K562 (cell line): ENCODE measurements around the gene MITF. TPM values are rescaled to one million over a fixed set of nuclear protein-coding genes. Genes with fewer than 3 reads are reported as not detected.
A peak's percentile ranks its signal among the peaks of the same experiment; 100 is the strongest.

Source experiments
- ARID3A ChIP-seq: IDR thresholded peaks from 2 replicates; pipeline ENCODE4 v1.6.1; 2012; ENCODE audit warnings: low read depth, low read length, improper control_type of control experiment, borderline replicate concordance
- ATF1 ChIP-seq, 2 experiments: fragments of 450-650 bp in 1 of 2; IDR thresholded peaks; 2 replicates each; pipeline ENCODE4 v1.6.1; 2016; ENCODE audit warnings: missing compliant biosample characterization in 1 of 2, missing genetic modification characterization in 1 of 2
- EGR1 ChIP-seq: fragments of 450-650 bp; conservative IDR thresholded peaks from 2 replicates; pipeline ENCODE4 v1.6.1; 2017; ENCODE audit warnings: mild to moderate bottlenecking
- GATAD2A ChIP-seq: fragments of 450-650 bp; IDR thresholded peaks from 2 replicates; pipeline ENCODE4 v1.6.1; 2017
- HINFP ChIP-seq: fragments of 450-650 bp; conservative IDR thresholded peaks from 2 replicates; pipeline ENCODE4 v1.6.1; 2016; ENCODE audit warnings: missing genetic modification characterization, low read depth, mild to moderate bottlenecking, control low read depth, missing compliant biosample characterization
- HNRNPH1 ChIP-seq: fragments of 200-400 bp; formaldehyde crosslinking; optimal IDR thresholded peaks from 2 replicates; pipeline ENCODE3; 2017; ENCODE audit warnings: low read depth, mild to moderate bottlenecking, low read length, moderate library complexity
- L3MBTL2 ChIP-seq: fragments of 450-650 bp; IDR thresholded peaks from 2 replicates; pipeline ENCODE4 v1.6.1; 2016; ENCODE audit warnings: mild to moderate bottlenecking, moderate library complexity
- MBD2 ChIP-seq: sonication (generic); IDR thresholded peaks from 2 replicates; pipeline ENCODE4 v1.6.1; 2016; ENCODE audit warnings: low read depth, borderline replicate concordance
- PRDM10 ChIP-seq: fragments of 450-650 bp; IDR thresholded peaks from 2 replicates; pipeline ENCODE4 v1.6.1; 2018; ENCODE audit not compliant: partially characterized antibody
- RBFOX2 ChIP-seq: fragments of 200-400 bp; formaldehyde crosslinking; IDR thresholded peaks from 2 replicates; pipeline ENCODE4 v1.6.1; 2017; ENCODE audit warnings: low read depth, mild to moderate bottlenecking, low read length, moderate library complexity
- RBM15 ChIP-seq: fragments of 200-400 bp; formaldehyde crosslinking; IDR thresholded peaks from 2 replicates; pipeline ENCODE4 v1.6.1; 2018; ENCODE audit warnings: mild to moderate bottlenecking, low read length, moderate library complexity; ENCODE audit not compliant: insufficient read depth
- SIN3A ChIP-seq, 2 experiments: fragments of 150-350 bp in 1 of 2; IDR thresholded peaks; 2 replicates each; pipeline ENCODE4 v1.6.1; 2011 to 2016; ENCODE audit warnings: borderline replicate concordance in 2 of 2, low read depth in 2 of 2, low read length in 2 of 2, mild to moderate bottlenecking in 2 of 2, moderate library complexity in 2 of 2; ENCODE audit not compliant: control insufficient read depth in 1 of 2
- SMAD1 ChIP-seq: fragments of 150-350 bp; IDR thresholded peaks from 2 replicates; pipeline ENCODE4 v1.6.1; 2014; ENCODE audit warnings: low read length, low read depth; ENCODE audit not compliant: partially characterized antibody
- ZBTB7A ChIP-seq: IDR thresholded peaks from 2 replicates; pipeline ENCODE4 v1.6.1; 2011; ENCODE audit warnings: low read depth, mild to moderate bottlenecking, low read length, moderate library complexity, borderline replicate concordance; ENCODE audit not compliant: control insufficient read depth
- ZNF398 ChIP-seq: fragments of 250-450 bp; sonication (Bioruptor Pico); IDR thresholded peaks from 2 replicates; pipeline ENCODE4 v1.8.0; 2021; ENCODE audit warnings: moderate library complexity, mild to moderate bottlenecking, inconsistent platforms
- polyA plus RNA-seq, 8 experiments: library from polyadenylated mRNA; depleted of rRNA in 4 of 8; stranded (reverse) in 5 of 8; unstranded in 3 of 8; fragments of >200 nt; fragmentation: Nextera tagmentation in 2 of 8; fragmentation: Illumina TruSeq in 1 of 8; extraction: Ambion mirVana in 2 of 8; extraction: Trizol in 1 of 8; gene quantifications; 2 replicates each; pipeline versions ENCODE4 v1.2.1 to v1.2.3, GENCODE V29; 2011 to 2014; ENCODE audit warnings: inconsistent platforms in 1 of 8, missing spikeins in 1 of 8
- total RNA-seq, 7 experiments: library from RNA; depleted of rRNA in 6 of 7; stranded (reverse); fragments of >200 nt in 6 of 7; fragmentation: Illumina TruSeq in 2 of 7; extraction: Trizol in 2 of 7; gene quantifications; 2 replicates each; pipeline versions ENCODE4 v1.2.1 to v1.2.3, GENCODE V29; 2011 to 2021; ENCODE audit warnings: low replicate concordance in 1 of 7

Gene MITF
- total and polyA plus RNA-seq, 9 of the 15 experiments (the other 6 are each of a cell fraction or from before 2014, with no cell fraction given), result 5.6 to 14.9 (median 11.1) TPM

GRCh38 chr3:69739204-69740102 lies at the start of gene MITF (continued):
- TF ChIP-seq PRDM10, result peak; percentile 90
- TF ChIP-seq GATAD2A, result no peak
- TF ChIP-seq ZBTB7A, result peak; percentile 74; the same call in 1 of the 2 replicates
- no peak for TF ChIP-seq ATF1 (CRISPR knock-in tag; IDR thresholded peaks at IDR 0.05)
- TF ChIP-seq ATF1 (tag; IDR thresholded peaks at IDR 0.05), result peak; percentile 80
- TF ChIP-seq SMAD1, result no peak
- peak; percentile 52; the same call in 1 of the 2 replicates for TF ChIP-seq EGR1
- no peak for TF ChIP-seq ARID3A
- peak; percentile 56; the same call in 1 of the 2 replicates for TF ChIP-seq L3MBTL2
- TF ChIP-seq ZNF398 (CRISPR knock-in tag), result no peak
- TF ChIP-seq SIN3A (IDR thresholded peaks at IDR 0.05; ENCODE audit: borderline replicate concordance in 2 of 2, control insufficient read depth in 1 of 2, low read depth in 2 of 2, low read length in 2 of 2), result peak in 1 of 2 experiments; percentile 72; a peak in 2 of 4 replicates
- TF ChIP-seq MBD2, result peak; percentile 67; the same call in 1 of the 2 replicates
- TF ChIP-seq RBM15, result no peak
- no peak for TF ChIP-seq HINFP (tag)
- no peak for TF ChIP-seq HNRNPH1
- peak; percentile 77 for TF ChIP-seq RBFOX2
